GM18517 (cell line): ENCODE data around the gene IL4I1.

Source experiments
- ATAC-seq: cut with Tn5 transposase; IDR thresholded peaks from one replicate; pipeline ENCODE4 v1.9.1; 2021; ENCODE audit warnings: mild to moderate bottlenecking, moderate library complexity; ENCODE audit not compliant: unreplicated experiment

Gene IL4I1

DNA sequence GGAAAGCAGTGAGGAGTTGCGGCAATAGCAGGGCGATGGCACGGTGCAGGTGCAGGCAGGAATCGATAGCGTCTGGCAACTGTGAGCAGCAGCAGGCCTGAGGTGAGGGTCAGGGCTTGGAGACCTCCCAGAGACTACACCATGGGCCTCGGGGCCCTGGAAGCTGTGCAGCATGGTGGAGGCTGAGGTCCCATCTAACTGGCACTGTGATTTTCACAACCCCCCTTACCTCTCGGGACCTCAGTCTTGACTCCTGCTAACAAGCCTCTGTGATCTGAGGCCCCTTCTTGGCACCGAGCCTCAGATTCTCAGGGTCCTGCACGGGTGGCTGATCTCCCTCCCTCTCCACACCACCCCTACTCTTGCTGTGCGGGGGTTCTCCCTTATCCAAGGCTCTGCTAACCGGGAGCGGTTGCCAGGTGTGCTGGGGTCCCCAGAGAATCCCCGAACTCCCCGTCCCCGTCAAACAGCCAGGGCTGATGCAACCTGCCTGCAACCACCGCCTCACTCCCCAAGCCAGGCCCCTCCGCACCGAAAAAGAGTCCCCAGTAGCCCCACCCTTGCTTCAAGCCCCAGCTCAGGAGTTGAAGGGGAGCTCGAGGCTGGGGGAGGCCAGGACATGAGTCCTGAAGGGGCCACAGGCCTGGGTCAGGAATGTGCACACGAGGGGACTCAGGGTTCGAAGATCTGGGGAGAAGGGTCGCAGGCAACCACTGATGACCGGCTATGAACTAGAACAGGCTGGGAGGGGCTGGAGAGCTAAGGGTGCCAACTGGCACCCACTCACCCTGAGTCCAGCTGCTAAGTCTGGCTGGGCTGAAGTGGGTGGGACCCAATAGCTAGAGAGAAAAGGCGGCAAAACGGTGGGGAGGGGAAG, 27.6 kb upstream of the IL4I1 start:
- no peak for ATAC-seq

DNA sequence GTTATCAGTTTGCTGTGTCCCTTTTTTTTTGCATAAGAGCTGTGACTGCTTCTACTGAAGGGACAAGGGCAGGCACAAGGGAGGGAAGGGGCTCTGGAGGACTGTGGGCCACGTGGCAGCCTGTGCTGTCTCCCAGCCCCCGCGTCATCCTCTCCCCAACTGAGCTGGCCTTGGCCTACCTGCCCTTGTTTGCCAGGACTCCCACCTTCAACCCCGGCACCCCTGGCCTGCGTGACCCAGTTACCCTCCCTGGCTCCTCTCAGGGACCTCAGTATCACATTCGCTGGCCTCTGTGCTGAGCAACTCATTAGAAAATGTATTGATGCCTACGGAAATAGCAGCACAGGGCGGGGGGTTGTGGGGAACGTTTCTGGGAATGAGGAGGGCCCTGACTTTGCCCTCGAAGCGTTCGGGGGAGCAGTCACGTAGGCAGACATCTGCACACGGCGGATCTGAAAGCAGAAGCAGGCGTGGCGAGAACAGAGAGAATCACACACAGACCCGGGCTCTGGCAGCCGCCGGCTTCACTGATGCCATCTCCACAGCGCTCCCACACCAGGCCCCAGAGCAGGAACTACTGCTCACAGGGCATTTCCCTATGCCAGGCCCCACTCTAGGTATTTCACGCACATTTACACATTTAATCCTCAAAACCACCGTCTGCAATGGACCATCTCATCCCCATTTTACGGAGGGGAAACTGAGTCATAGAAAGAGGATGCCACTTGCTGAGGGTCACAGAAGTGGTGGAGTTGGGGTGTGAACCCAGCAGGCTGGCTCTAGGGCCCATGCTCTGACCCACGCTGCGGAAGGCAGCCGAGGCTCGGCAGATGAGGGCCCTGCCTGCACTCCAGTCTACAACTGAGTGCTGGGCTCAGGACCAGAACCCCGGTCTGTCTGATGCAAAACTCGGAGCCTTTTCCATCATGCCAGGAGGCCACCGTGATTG, 26.6 kb upstream of the IL4I1 start:
- ATAC-seq: no peak

DNA sequence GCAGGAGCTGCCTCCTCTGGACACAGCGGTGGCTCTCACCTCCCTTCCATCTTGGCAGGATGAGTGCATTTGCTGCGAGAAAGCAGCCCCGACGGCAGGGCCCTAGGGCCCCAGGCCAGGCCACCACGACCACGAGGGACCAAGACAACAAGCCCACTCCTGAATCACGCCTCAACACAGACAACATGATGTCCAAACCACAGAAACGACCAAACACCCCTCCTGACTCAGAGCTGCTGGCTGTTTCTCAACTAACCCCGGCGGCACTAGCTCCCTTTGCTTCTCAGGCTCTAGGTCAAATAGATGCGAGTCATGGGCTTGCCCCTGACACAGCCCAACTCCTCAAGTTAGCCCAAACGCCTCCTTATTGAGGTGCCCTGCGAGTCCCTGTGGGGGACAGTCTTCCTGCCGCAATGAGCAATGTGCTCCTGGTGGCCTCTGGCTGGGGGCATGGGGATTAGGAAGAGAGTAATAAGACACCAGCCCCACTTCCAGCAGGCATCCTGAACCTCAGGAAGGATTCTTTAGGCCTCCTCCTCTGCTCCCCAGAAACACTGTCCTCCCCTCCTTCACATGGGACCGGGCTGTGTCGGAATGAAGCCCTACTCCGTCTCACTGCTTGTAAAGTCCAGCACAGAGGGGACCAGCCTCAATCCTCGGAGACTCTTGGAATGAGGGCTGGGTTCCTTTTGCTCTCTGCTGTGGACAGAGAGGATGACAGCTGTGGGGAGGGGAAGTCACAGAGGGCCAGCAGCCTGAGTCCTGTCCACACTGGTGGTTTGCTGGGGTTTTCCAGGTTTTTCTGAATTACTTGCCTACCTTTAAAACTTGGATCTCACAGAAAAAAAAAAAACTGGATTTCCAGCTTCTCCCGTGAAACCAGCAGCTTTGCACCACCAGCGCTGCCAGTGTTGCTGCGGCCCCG, 25.4 kb upstream of the IL4I1 start:
- ATAC-seq: no peak

DNA sequence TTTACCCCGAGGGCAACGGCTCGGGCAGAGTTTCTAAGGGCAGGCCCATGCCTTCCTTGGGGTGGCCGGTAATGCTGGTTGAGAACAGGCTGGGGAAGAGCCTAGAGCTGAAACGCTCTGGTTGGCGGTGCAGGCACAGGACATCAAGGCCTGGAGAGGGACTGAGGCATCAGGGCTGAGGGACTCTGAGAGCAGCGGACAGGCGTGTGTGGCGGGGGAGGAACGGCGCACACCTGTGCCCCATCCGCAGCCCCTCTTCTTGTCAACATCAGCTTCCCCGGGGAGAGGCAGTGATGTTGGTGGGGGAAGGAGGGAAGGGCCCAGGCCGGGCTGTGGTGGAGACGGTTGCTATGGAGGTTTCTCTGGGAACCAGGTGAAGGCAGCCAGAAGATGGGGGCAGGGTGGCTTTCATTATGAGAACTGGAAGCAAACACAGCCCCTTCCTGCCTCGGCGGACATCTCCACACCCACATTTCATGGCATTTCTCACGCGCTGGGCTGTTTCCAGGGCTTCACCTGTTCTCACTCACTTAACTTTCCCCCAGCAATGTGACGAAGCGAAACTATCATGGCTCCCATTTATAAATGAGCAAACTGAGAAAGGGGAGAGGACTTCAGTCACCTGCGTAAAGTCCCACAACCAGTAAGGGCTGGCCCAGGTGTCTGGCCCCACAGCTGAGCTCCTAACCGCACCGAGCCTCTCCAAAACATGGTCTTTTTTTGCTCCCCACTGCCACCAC, 24.1 kb upstream of the IL4I1 start:
- ATAC-seq: no peak

DNA sequence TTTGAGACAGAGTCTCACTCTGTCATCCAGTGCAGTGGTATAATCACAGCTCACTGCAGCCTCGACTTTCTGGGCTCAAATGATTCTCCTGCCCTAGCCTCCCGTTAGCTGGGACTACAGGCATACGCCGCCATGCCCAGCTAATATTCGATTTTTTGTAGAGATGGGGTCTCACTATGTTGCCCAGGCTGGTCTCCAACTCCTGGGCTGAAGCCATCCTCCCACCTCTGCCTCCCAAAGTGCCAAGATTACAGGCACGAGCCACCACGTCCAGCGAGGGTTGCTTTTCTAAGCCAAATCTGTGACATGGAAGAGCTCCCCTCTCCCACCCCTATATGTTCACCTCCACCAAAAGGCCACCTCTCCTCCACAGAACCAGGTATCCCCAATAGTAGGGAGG, 21.4 kb upstream of the IL4I1 start:
- no peak for ATAC-seq

DNA sequence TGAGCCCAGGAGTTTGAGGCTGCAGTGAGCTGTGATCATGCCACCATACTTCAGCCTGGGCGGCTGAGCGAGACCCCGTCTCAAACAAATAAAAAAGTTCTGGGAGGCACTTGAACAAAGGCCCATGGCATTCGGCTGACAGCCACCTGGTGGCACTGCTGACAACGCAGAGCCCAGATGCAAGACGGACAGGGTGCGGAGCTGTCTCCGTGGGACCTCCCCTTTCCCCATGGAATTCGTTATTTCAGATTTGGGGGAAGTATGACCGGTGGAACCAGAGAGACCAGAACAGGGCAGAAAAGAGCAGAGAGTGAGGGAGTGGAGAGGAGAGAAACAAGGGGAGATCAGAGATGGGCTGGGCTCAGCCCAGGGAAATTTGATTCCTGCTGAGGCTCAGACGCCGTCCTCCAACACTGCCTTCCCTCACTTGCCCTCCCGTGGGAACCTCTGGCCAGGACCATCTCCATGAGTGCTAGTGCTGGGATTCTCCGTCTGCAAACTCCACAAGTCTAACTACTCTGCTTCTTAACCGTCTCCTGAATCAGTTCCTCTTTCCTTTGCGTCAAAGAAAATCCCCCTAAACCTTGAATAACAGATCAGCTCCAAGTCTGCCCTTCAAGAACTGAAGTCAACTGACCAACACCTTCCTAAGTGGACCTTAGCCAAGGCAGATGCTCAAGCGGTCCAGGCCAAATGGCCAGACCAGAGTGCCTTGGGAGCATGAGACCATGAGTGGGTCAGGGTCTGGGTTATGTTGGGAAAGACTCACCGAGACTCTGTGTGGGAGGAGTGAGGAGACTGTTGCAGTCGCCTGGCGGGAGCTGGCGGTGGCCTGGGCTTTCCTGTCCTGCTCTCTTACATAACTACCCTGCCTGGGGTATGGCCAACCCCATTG, 20.4 kb upstream of the IL4I1 start:
- no peak for ATAC-seq

DNA sequence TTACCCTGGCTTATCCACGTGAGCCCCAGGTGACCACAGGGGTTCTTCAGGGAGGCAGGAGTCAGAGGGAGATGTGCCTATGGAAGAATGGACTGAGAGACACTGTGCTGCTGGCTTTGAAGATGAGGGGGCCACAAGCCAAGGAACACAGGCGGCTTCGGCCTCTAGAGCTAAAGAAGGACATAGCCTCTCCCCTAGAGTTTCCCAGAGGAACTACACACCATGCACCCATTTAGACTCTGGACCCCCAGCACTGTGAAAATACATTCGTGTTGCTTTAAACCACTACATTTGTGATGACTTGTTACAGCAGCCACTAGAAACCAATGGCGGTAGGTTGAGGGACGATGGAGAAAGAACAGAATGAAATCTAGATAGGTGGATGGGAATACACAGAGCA, 18.6 kb upstream of the IL4I1 start:
- no peak for ATAC-seq

GRCh38 chr19:49913720-49914119, 17.0 kb upstream of the IL4I1 start:
- ATAC-seq: no peak

- no peak for ATAC-seq
Measured at GRCh38 chr19:49912965-49913685, 16.4 kb upstream of the IL4I1 start.

- no peak for ATAC-seq
Measured at GRCh38 chr19:49911381-49912145, 14.9 kb upstream of the IL4I1 start.

- no peak for ATAC-seq
Measured at GRCh38 chr19:49910179-49910578, 13.5 kb upstream of the IL4I1 start.

- ATAC-seq: no peak
Measured at GRCh38 chr19:49908480-49909420, 12.1 kb upstream of the IL4I1 start.

DNA sequence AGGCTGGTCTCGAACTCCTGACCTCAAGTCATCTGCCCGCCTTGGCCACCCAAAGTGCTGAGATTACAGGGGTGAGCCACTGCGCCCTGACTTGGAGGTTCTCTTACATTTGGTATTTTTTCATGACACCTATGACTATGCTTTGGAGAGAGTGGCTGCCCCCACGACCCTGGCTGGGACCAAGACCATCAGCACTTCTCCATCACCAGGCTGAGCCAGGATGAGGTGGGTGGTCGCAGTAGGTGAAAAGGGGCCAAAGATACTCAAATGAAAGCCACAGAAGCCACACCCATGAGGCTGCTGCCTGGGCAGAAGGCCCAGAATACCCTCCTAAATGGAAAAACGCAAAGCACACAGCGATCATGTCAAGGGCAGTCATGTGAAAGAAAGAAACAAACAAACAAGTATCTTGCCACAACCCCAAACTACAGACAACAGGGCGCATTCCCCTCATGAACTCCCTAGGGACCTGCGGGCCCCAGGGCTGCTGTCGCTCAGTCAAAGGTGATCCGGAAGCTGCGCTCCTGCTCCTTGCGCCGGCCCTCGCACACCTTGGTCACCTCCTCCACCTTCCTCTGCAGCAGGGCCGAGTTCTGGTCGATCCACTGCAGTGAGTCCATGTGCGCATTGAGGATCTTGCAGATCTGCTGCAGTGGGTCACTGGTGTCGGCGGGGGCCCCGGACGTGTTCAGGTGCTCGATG, 11.2 kb upstream of the IL4I1 start:
- no peak for ATAC-seq

DNA sequence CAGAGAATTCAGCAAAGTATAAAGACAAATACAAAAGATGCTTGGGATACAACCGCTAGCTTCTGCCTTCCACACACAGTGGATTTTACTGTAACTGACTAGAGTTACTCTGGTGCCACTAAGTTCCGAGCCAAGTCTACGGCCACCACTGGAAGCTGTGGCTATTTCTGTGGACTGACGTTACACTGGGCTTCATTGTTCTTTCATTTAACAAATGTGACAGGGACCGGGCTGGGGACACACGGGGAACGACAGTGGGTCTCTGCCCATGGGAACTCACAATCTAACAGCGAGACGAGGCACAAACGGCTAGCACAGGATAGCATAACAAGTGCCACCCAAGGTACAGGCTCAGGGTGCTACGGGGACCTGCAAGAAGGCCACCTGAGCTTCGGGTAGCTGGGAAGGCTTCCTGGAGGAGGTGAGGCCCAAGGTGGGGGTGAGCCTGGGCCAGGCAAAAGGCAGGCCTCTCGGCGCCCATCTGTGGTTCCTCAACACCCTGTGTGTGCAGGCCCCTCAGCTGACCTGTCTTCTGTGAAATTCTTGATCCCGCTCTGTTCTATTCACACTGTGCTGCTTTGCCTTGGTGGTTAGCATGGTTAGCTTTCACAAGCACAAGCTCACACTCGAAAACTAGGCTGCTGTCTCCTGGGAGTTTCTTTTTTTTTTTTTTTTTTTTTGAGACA, 10.3 kb upstream of the IL4I1 start:
- ATAC-seq: no peak

- ATAC-seq: no peak
Measured at GRCh38 chr19:49904136-49904535, 7.4 kb upstream of the IL4I1 start.
